A204.1 (cell line): ENCODE measurements around the gene SH3YL1.

Experiments
- FAIRE-seq: peaks from 2 replicates; lab custom pipeline; 2012; peaks lifted over from hg19 to GRCh38; lab: Jason Lieb, UNC

The SH3YL1 gene

GRCh38 chr2:213932-214693, 49.7 kb downstream of the SH3YL1 start:
- FAIRE-seq: no peak

- no peak for FAIRE-seq
Observed at GRCh38 chr2:211486-212184, 52.2 kb downstream of the SH3YL1 start.

GRCh38 chr2:210660-211059, 53.2 kb downstream of the SH3YL1 start:
- FAIRE-seq: no peak

GRCh38 chr2:209470-209869, 54.4 kb downstream of the SH3YL1 start:
- FAIRE-seq: no peak

GRCh38 chr2:208335-208734, 55.5 kb downstream of the SH3YL1 start:
- no peak for FAIRE-seq

- no peak for FAIRE-seq
Observed at GRCh38 chr2:203984-204383, 59.8 kb downstream of the SH3YL1 start.

GRCh38 chr2:203401-203800, 60.4 kb downstream of the SH3YL1 start:
- no peak for FAIRE-seq

- FAIRE-seq: no peak
Observed at GRCh38 chr2:202945-203344, 60.9 kb downstream of the SH3YL1 start.

GRCh38 chr2:201648-202433, 62.0 kb downstream of the SH3YL1 start:
- FAIRE-seq: no peak

- no peak for FAIRE-seq
Observed at GRCh38 chr2:199041-199966, 64.5 kb downstream of the SH3YL1 start.

- FAIRE-seq: no peak
Observed at GRCh38 chr2:196406-196805, 67.4 kb downstream of the SH3YL1 start.

- FAIRE-seq: no peak
Observed at GRCh38 chr2:195932-196331, 67.9 kb downstream of the SH3YL1 start.

GRCh38 chr2:193141-193671, 70.6 kb downstream of the SH3YL1 start:
- no peak for FAIRE-seq

GRCh38 chr2:191311-192190, 72.3 kb downstream of the SH3YL1 start:
- FAIRE-seq: no peak

GRCh38 chr2:187825-188224, 76.0 kb downstream of the SH3YL1 start:
- no peak for FAIRE-seq

- FAIRE-seq: no peak
Observed at GRCh38 chr2:185221-185620, 78.6 kb downstream of the SH3YL1 start.

GRCh38 chr2:184695-185094, 79.1 kb downstream of the SH3YL1 start:
- no peak for FAIRE-seq

- peak; percentile 14 for FAIRE-seq
Observed at GRCh38 chr2:182509-183122, 81.2 kb downstream of the SH3YL1 start.

- FAIRE-seq: no peak
Observed at GRCh38 chr2:180311-180710, 83.5 kb downstream of the SH3YL1 start.

GRCh38 chr2:179886-180285, 83.9 kb downstream of the SH3YL1 start:
- no peak for FAIRE-seq
